HepG2 (cell line): ENCODE measurements around the gene SDK1. TPM values are rescaled to one million over a fixed set of nuclear protein-coding genes. Genes with fewer than 3 reads are reported as not detected.

Experiments used
- ADNP ChIP-seq: sonication (generic); formaldehyde crosslinking; IDR thresholded peaks from 2 replicates; pipeline ENCODE4 v1.4.0; 2020; ENCODE audit warnings: missing genetic modification reagents
- FOXP4 ChIP-seq: sonication (generic); formaldehyde crosslinking; IDR thresholded peaks from 2 replicates; pipeline ENCODE4 v1.4.0; 2020; ENCODE audit warnings: missing genetic modification reagents
- GATAD2A ChIP-seq: IDR thresholded peaks from 2 replicates; pipeline ENCODE4 v1.6.1; 2016
- MED8 ChIP-seq: sonication (generic); formaldehyde crosslinking; IDR thresholded peaks from 2 replicates; pipeline ENCODE4 v1.8.1; 2023; ENCODE audit warnings: mild to moderate bottlenecking, missing genetic modification reagents; ENCODE audit not compliant: insufficient replicate concordance
- RCOR2 ChIP-seq: IDR thresholded peaks from 2 replicates; pipeline ENCODE4 v1.6.1; 2016; ENCODE audit warnings: missing biosample characterization, missing genetic modification reagents
- RXRA ChIP-seq: sonication (generic); formaldehyde crosslinking; IDR thresholded peaks from 2 replicates; pipeline ENCODE4 v1.5.1; 2020; ENCODE audit warnings: missing genetic modification reagents
- THYN1 ChIP-seq: sonication (generic); formaldehyde crosslinking; IDR thresholded peaks from 2 replicates; pipeline ENCODE4 v1.8.1; 2023; ENCODE audit warnings: low read depth, mild to moderate bottlenecking, moderate library complexity, missing genetic modification reagents, borderline replicate concordance
- ZNF136 ChIP-seq: sonication (generic); formaldehyde crosslinking; IDR thresholded peaks from 2 replicates; pipeline ENCODE4 v1.8.1; 2022; ENCODE audit warnings: low read depth, mild to moderate bottlenecking, moderate library complexity, missing genetic modification reagents
- ZNF253 ChIP-seq: sonication (generic); formaldehyde crosslinking; IDR thresholded peaks from 2 replicates; pipeline ENCODE4 v1.8.0; 2022; ENCODE audit warnings: mild to moderate bottlenecking, missing genetic modification reagents, borderline replicate concordance
- ZNF549 ChIP-seq: sonication (generic); formaldehyde crosslinking; IDR thresholded peaks from 2 replicates; pipeline ENCODE4 v1.5.0; 2020; ENCODE audit warnings: missing genetic modification reagents
- polyA plus RNA-seq, 8 experiments: library from polyadenylated mRNA; depleted of rRNA in 3 of 8; stranded (reverse) in 7 of 8; unstranded in 1 of 8; fragments of >200 nt; fragmentation: Illumina TruSeq in 4 of 8; extraction: Trizol in 4 of 8; gene quantifications; 2 replicates each; pipeline versions ENCODE4 v1.2.1 to v1.2.3, GENCODE V29; 2011 to 2016; ENCODE audit warnings: low read depth in 4 of 8, missing spikeins in 1 of 8, mixed read lengths in 1 of 8; ENCODE audit not compliant: insufficient read depth in 1 of 8
- total RNA-seq, 5 experiments: library from RNA; depleted of rRNA; stranded (reverse); fragments of >200 nt; fragmentation: Illumina TruSeq; extraction: Trizol; gene quantifications; 2 replicates each; pipeline ENCODE4 v1.2.3, GENCODE V29; 2016; ENCODE audit warnings: low read depth in 1 of 5
- TF ChIP-seq, protein P1 (sequence below): sonication (generic); formaldehyde crosslinking; IDR thresholded peaks from 2 replicates; pipeline ENCODE4 v1.9.0; 2021; ENCODE audit warnings: mild to moderate bottlenecking, missing genetic modification reagents
- TF ChIP-seq, protein P2 (sequence below): sonication (generic); formaldehyde crosslinking; IDR thresholded peaks from 2 replicates; pipeline ENCODE4 v1.4.0; 2020; ENCODE audit warnings: missing genetic modification reagents
- TF ChIP-seq, protein P3 (sequence below): sonication (generic); formaldehyde crosslinking; IDR thresholded peaks from 2 replicates; pipeline ENCODE4 v1.4.0; 2020; ENCODE audit warnings: low read depth, mild to moderate bottlenecking, missing genetic modification reagents
- TF ChIP-seq, protein P4 (sequence below): sonication (generic); formaldehyde crosslinking; IDR thresholded peaks from 2 replicates; pipeline ENCODE4 v1.5.0; 2020; ENCODE audit warnings: missing genetic modification reagents

SDK1 gene
- total and polyA plus RNA-seq, 2 of the 13 experiments (the other 11 are each of a cell fraction or from before 2014, with no cell fraction given) = 0.35 to 2.4 TPM

DNA sequence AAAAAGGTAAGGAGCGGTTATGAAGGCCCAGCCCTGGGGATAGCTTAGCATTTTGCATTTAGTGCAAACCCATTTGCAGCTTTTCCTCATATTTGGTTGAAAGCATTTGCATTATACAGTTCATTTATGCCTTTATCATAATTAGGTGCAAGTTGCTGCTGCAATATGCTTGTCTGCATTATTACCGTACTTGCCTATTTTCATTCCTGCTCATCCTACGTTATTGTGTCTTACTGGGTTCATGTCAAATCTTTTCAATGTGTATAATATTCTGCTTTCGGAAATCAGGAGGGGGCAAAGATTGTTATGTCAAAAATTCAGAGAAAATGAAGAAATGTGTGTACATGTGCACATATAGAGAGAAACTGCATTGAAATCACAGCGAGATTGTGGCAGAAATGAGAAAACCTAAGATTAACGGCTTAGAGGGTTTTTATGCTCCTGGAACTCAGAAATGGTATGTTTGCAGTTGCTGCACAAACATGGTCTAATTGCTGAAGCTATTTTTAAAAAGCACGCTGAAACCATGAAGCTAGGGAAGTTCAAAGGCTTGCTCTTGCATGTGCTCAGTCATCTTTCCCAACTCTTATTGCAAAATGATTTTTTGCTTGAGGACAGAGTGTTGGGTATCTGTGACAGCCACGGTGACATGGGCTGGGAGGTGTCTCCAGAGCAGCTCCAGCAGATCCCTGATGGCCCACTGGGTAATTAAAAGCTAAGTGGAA lies 613.2 kb downstream of the SDK1 start (continued):
- TF ChIP-seq, protein P1, sequence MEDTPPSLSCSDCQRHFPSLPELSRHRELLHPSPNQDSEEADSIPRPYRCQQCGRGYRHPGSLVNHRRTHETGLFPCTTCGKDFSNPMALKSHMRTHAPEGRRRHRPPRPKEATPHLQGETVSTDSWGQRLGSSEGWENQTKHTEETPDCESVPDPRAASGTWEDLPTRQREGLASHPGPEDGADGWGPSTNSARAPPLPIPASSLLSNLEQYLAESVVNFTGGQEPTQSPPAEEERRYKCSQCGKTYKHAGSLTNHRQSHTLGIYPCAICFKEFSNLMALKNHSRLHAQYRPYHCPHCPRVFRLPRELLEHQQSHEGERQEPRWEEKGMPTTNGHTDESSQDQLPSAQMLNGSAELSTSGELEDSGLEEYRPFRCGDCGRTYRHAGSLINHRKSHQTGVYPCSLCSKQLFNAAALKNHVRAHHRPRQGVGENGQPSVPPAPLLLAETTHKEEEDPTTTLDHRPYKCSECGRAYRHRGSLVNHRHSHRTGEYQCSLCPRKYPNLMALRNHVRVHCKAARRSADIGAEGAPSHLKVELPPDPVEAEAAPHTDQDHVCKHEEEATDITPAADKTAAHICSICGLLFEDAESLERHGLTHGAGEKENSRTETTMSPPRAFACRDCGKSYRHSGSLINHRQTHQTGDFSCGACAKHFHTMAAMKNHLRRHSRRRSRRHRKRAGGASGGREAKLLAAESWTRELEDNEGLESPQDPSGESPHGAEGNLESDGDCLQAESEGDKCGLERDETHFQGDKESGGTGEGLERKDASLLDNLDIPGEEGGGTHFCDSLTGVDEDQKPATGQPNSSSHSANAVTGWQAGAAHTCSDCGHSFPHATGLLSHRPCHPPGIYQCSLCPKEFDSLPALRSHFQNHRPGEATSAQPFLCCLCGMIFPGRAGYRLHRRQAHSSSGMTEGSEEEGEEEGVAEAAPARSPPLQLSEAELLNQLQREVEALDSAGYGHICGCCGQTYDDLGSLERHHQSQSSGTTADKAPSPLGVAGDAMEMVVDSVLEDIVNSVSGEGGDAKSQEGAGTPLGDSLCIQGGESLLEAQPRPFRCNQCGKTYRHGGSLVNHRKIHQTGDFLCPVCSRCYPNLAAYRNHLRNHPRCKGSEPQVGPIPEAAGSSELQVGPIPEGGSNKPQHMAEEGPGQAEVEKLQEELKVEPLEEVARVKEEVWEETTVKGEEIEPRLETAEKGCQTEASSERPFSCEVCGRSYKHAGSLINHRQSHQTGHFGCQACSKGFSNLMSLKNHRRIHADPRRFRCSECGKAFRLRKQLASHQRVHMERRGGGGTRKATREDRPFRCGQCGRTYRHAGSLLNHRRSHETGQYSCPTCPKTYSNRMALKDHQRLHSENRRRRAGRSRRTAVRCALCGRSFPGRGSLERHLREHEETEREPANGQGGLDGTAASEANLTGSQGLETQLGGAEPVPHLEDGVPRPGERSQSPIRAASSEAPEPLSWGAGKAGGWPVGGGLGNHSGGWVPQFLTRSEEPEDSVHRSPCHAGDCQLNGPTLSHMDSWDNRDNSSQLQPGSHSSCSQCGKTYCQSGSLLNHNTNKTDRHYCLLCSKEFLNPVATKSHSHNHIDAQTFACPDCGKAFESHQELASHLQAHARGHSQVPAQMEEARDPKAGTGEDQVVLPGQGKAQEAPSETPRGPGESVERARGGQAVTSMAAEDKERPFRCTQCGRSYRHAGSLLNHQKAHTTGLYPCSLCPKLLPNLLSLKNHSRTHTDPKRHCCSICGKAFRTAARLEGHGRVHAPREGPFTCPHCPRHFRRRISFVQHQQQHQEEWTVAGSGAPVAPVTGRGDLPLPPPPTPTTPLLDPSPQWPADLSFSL (CRISPR knock-in tag) = no peak
- no peak for TF ChIP-seq THYN1 (CRISPR knock-in tag)
- TF ChIP-seq, protein P2, sequence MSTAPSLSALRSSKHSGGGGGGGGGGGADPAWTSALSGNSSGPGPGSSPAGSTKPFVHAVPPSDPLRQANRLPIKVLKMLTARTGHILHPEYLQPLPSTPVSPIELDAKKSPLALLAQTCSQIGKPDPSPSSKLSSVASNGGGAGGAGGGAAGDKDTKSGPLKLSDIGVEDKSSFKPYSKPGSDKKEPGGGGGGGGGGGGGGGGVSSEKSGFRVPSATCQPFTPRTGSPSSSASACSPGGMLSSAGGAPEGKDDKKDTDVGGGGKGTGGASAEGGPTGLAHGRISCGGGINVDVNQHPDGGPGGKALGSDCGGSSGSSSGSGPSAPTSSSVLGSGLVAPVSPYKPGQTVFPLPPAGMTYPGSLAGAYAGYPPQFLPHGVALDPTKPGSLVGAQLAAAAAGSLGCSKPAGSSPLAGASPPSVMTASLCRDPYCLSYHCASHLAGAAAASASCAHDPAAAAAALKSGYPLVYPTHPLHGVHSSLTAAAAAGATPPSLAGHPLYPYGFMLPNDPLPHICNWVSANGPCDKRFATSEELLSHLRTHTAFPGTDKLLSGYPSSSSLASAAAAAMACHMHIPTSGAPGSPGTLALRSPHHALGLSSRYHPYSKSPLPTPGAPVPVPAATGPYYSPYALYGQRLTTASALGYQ (CRISPR knock-in tag) = no peak
- no peak for TF ChIP-seq ADNP
- no peak for TF ChIP-seq ZNF549 (CRISPR knock-in tag)
- peak; percentile 58; the same call in 1 of the 2 replicates for TF ChIP-seq GATAD2A (CRISPR knock-in tag)
- TF ChIP-seq ZNF136 = no peak
- TF ChIP-seq, protein P3, sequence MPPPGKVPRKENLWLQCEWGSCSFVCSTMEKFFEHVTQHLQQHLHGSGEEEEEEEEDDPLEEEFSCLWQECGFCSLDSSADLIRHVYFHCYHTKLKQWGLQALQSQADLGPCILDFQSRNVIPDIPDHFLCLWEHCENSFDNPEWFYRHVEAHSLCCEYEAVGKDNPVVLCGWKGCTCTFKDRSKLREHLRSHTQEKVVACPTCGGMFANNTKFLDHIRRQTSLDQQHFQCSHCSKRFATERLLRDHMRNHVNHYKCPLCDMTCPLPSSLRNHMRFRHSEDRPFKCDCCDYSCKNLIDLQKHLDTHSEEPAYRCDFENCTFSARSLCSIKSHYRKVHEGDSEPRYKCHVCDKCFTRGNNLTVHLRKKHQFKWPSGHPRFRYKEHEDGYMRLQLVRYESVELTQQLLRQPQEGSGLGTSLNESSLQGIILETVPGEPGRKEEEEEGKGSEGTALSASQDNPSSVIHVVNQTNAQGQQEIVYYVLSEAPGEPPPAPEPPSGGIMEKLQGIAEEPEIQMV = no peak
- TF ChIP-seq RXRA = no peak
- TF ChIP-seq ZNF253 = no peak
- TF ChIP-seq RCOR2 (CRISPR knock-in tag) = no peak
- no peak for TF ChIP-seq MED8 (CRISPR knock-in tag)
- TF ChIP-seq, protein P4, sequence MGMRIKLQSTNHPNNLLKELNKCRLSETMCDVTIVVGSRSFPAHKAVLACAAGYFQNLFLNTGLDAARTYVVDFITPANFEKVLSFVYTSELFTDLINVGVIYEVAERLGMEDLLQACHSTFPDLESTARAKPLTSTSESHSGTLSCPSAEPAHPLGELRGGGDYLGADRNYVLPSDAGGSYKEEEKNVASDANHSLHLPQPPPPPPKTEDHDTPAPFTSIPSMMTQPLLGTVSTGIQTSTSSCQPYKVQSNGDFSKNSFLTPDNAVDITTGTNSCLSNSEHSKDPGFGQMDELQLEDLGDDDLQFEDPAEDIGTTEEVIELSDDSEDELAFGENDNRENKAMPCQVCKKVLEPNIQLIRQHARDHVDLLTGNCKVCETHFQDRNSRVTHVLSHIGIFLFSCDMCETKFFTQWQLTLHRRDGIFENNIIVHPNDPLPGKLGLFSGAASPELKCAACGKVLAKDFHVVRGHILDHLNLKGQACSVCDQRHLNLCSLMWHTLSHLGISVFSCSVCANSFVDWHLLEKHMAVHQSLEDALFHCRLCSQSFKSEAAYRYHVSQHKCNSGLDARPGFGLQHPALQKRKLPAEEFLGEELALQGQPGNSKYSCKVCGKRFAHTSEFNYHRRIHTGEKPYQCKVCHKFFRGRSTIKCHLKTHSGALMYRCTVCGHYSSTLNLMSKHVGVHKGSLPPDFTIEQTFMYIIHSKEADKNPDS (CRISPR knock-in tag) = no peak
- TF ChIP-seq FOXP4 (CRISPR knock-in tag) = no peak
